Stimulated activated CD8-positive, alpha-beta memory T cell treated with anti-CD3 and anti-CD28 coated beads, Interleukin-15, amount 100 ng/mL, for 4 hours (primary cell): ENCODE measurements around the gene SPRY4.
"Not testable (repeated sequence)": the region's sequence is repeated elsewhere in the genome, so short reads cannot be mapped to it uniquely, and the experiment has no call there.

Source experiments
- DNase-seq, 2 donors: peaks; one replicate each; pipeline ENCODE4 v3.0.0-alpha.2; 2020; ENCODE audit warnings: low read depth in 2 of 2

Gene SPRY4

GRCh38 chr5:142295084-142295758 lies 29.6 kb downstream of the SPRY4 start:
- DNase-seq: no peak

GRCh38 chr5:142293486-142293885 lies 31.3 kb downstream of the SPRY4 start:
- no peak for DNase-seq

- DNase-seq: no peak
Observed at GRCh38 chr5:142292808-142293207, 32.0 kb downstream of the SPRY4 start.

GRCh38 chr5:142292249-142292648 lies 32.6 kb downstream of the SPRY4 start:
- no peak for DNase-seq

GRCh38 chr5:142290577-142291299 lies 34.1 kb downstream of the SPRY4 start:
- no peak for DNase-seq

GRCh38 chr5:142289708-142290576 lies 34.9 kb downstream of the SPRY4 start:
- no peak for DNase-seq

GRCh38 chr5:142287973-142288313 lies 36.9 kb downstream of the SPRY4 start:
- no peak for DNase-seq

GRCh38 chr5:142287096-142287972 lies 37.5 kb downstream of the SPRY4 start:
- DNase-seq: no peak

- DNase-seq: no peak
Observed at GRCh38 chr5:142286111-142286510, 38.7 kb downstream of the SPRY4 start.

- no peak for DNase-seq
Observed at GRCh38 chr5:142283304-142283703, 41.5 kb downstream of the SPRY4 start.

GRCh38 chr5:142281966-142282365 lies 42.9 kb downstream of the SPRY4 start:
- no peak for DNase-seq

GRCh38 chr5:142281008-142281367 lies 43.8 kb downstream of the SPRY4 start:
- no peak for DNase-seq

GRCh38 chr5:142280066-142281007 lies 44.5 kb downstream of the SPRY4 start:
- no peak for DNase-seq

GRCh38 chr5:142278627-142279026 lies 46.2 kb downstream of the SPRY4 start:
- no peak for DNase-seq

GRCh38 chr5:142277796-142278195 lies 47.0 kb downstream of the SPRY4 start:
- no peak for DNase-seq

GRCh38 chr5:142276517-142276916 lies 48.3 kb downstream of the SPRY4 start:
- no peak for DNase-seq

- no peak for DNase-seq
Observed at GRCh38 chr5:142275496-142275895, 49.3 kb downstream of the SPRY4 start.

GRCh38 chr5:142272596-142272995 lies 52.2 kb downstream of the SPRY4 start:
- not testable (repeated sequence) for DNase-seq

- DNase-seq: not testable (repeated sequence)
Observed at GRCh38 chr5:142264084-142264483, 60.7 kb downstream of the SPRY4 start.

- DNase-seq: no peak
Observed at GRCh38 chr5:142263346-142263745, 61.5 kb downstream of the SPRY4 start.

- no peak for DNase-seq
Observed at GRCh38 chr5:142262683-142263082, 62.1 kb downstream of the SPRY4 start.
